Activated CD4-positive, alpha-beta T cell treated with anti-CD3 and anti-CD28 coated beads, Interleukin-2, amount 50 U/mL, for 24 hours (primary cell): ENCODE measurements around the gene NFIA.

ENCODE experiments used
- DNase-seq, 2 donors: peaks; one replicate each; pipeline ENCODE4 v3.0.0-alpha.2; 2020; ENCODE audit warnings: low read depth in 1 of 2, low spot score in 1 of 2

NFIA gene

GRCh38 chr1:61208831-61209230, 126.5 kb downstream of the NFIA start:
- no peak for DNase-seq

DNA sequence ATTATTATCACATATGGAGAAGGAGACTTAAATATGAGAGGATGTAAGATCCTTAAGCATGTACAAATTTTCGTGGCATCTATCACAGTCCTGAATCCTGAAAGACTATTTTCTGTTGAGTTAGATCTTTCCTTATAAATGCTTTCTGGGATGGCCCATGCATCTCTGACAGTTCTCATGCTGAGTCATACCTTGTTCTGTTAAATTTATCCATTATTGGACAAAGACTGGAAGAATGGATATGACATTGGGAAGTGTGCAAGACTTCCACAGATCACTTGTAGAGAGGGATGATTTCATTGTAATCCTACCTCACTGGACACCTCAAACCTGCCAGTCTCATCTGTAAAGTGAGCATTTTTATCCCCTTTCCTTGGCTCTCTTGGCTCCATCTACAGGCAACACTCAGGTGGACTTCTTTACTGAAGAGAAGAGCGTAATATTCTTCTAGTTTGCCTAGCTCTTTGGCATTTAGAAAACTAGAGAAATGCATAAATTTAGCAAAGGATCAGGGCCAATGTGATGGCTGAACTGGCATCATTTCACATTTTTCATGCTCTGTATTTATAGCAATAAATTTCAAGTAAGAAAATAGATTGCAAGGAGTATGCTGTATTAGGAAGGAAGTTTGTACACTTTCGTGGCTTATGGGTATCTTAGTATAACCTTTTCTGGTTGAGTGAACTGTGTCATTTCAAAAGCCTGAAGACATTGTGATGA, 128.2 kb downstream of the NFIA start:
- DNase-seq = no peak

- no peak for DNase-seq
Observed at GRCh38 chr1:61213245-61214011, 131.1 kb downstream of the NFIA start.

- DNase-seq = no peak
Observed at GRCh38 chr1:61215119-61215518, 132.8 kb downstream of the NFIA start.

DNA sequence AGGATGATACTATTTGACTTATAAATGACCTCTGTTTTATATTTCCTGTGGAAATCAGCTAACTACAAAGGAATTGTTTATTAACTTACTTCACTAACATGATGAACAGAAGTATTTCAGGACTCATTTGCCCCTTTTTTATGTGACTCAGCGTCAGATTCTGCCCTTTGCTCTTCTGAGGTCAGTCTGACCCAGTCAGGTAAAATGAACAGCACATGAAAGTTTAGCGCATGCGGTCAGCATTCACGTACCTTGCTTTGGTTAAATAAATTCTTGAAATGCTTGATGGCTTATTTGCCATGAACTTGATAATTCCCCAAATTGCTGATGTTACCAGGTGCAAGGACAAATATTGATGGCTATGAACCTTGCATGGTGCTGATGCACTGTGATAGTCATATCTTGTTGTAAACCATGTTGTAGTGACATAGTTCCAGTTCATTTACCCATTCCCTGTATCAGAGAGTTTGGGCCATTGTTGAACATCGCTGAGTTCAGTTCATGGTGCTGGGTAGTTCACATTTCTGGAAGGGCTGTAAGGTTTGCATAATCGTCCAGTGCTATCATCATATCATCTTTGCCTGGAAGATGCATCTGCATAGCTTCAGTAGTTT, 133.4 kb downstream of the NFIA start:
- no peak for DNase-seq

- no peak for DNase-seq
Observed at GRCh38 chr1:61220536-61220935, 138.2 kb downstream of the NFIA start.

DNA sequence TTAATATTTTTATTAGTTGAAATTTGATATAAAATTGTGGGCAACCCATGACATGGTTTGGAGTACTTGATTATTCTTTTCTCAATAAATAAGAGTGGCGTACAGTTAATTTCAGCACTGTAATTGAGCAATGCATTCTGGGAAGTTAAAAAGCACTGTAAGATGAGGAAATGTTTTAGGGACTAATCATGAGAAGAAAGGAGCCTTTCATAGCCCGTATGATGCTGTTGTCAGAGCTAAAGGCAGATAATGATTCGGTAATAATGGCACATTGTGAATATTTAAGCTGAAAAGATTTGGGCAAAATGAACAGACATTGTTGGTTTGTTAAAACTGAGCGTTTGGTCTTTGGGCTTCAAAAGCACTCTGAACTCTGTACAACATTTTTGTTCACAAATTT, 139.3 kb downstream of the NFIA start:
- no peak for DNase-seq

DNA sequence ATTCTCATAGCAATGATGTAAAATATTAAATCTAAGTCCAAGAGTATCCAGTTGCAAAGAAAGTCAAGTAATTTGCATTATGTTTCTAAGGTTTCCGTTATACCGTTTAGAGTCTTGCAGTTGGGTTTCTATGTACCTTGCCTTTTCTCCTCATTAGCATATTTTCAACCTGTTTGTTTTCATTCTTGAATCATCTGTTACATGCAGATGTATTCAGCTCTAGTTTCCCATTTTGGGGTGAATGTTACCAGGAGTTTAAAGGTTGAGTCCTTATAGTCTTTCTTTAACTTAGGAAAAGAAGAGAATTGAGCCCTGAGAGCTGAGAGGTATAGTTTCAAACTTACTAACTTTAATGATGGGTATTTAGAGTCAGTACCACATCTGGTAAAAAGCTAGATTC, 139.9 kb downstream of the NFIA start:
- no peak for DNase-seq

DNA sequence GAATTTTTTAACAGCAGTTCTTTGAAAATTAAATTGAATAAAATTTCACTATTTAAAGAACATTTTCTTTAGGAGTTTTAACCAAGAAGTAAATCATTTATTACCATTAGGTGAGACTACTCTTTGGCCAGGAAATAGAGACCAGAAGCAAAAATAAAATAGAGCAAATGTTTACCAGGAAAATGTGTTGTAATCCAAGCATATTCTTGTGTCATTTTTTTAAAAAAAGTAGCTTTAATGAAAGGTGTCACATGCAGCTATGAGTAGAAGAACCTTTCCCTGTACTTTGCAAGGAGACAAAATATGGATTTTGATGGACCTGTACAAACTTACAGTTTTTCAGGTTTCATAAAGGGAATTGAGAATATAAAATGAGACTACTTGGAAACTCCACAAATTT, 140.8 kb downstream of the NFIA start:
- DNase-seq = no peak

DNA sequence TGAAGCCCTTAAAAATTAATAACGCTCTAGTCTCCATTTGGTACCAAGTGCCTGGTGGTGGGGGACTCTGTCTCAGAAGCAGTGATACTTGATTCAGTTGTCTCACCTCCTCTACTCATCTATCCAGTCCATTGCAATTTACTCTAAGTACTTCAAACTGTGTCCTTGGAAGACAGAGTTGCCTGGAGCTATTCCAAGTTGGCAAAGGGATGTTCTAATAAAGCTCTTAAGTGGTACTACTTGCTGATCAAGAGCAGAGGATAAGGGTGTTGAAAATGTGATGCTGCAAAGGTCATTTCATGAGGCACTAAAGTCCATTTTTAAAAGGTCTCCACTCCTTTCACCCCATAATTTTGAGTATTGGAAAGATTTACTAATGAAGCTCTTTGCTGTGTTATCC, 142.2 kb downstream of the NFIA start:
- DNase-seq = no peak

- DNase-seq = no peak
Observed at GRCh38 chr1:61225478-61225877, 143.1 kb downstream of the NFIA start.

- no peak for DNase-seq
Observed at GRCh38 chr1:61226791-61227567, 144.6 kb downstream of the NFIA start.

GRCh38 chr1:61227857-61228550, 145.6 kb downstream of the NFIA start:
- no peak for DNase-seq

DNA sequence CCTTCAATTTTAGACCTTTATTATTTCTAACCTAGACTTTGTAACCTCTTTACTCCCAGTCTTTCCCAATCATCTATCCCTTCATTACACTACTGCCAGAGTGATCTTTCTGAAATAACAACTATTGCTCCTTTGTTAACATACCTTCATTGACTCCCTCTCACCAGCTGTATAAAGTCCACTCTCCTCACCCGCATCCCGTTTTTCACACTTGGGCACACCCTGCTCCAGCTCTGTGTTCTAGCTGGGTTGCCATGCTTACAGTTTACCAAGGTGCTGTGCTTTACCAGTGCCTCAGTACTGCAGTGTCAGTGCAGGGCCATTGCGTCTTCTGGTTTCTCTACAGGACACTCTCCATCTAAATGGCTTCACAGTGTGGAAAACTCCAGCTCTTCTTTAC, 148.2 kb downstream of the NFIA start:
- DNase-seq = no peak

DNA sequence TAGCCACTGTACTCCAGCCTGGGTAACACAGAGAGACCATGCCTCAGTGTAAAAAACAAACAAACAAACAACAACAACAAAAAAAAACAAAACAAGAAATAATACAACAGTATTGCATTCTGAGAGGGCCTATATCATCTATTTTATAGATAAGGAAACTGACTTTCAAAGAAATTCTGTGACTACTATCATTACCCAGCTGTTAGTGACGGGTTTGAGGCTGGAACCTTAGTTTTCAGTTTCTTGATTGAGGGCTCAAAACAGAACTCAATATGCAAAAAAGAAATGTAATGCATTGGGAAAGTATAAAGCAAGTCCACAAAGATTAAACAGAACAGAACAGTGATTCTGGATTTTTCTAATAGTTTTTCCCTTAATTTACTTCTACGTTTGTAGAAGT, 149.4 kb downstream of the NFIA start:
- no peak for DNase-seq

- no peak for DNase-seq
Observed at GRCh38 chr1:61233121-61233660, 150.8 kb downstream of the NFIA start.

- DNase-seq = no peak
Observed at GRCh38 chr1:61234587-61234919, 152.2 kb downstream of the NFIA start.

DNA sequence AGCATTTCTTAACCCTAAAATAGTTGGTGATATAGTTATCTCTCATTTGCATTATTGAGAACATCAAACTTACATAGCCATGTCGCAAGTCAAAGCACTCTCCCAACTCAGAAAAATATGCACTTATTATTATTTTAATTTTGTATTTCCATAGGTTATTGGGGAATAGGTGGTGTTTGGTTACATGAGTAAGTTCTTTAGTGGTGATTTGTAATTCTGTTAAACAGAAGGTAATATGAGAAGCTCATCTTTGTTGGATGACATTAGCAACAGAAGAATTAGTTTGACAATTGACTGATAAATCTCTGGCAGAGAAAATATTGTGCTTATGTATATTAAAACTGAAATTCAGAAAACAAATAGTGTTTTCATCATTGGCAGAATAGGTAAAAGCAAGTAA, 154.8 kb downstream of the NFIA start:
- DNase-seq = no peak

DNA sequence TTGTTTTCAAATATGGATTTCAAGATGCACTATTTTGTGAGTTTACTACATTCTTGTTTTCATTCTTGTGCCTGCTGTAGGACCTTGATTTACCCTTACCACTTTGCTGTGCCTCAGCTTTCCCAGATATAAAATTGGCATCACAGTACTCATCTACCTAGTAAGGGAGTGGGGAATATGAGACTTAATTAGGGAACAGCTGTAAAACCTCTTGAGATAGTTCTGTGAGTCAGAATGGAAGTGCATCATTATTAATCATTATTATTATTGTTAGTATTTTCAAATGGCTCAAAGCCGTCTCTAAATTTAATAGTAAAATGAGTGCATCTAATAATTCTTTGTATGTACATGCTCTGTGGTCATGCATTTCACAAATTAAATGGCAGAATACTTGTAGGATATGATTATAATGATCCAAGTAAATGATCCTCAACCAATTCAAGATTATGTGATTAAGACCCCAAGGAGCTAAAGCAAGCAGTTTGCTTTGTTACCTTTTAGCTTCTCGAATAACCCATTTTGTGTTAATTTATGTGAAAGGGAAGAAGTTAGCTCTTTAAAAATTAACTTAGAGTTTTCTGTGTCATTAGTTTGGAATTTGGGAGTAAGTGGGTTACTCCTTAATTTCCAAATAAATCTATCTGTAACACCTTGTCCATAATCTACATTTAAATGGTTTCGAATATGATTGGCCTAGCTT, 155.4 kb downstream of the NFIA start:
- DNase-seq = no peak

GRCh38 chr1:61238359-61238665, 156.0 kb downstream of the NFIA start:
- DNase-seq = no peak
